GM04503 (cell line): ENCODE results near the gene NALCN.

Source experiments
- DNase-seq: peaks from one replicate; pipeline ENCODE4 v3.0.0-alpha.2; 2012; ENCODE audit warnings: low read depth

The NALCN gene

DNA sequence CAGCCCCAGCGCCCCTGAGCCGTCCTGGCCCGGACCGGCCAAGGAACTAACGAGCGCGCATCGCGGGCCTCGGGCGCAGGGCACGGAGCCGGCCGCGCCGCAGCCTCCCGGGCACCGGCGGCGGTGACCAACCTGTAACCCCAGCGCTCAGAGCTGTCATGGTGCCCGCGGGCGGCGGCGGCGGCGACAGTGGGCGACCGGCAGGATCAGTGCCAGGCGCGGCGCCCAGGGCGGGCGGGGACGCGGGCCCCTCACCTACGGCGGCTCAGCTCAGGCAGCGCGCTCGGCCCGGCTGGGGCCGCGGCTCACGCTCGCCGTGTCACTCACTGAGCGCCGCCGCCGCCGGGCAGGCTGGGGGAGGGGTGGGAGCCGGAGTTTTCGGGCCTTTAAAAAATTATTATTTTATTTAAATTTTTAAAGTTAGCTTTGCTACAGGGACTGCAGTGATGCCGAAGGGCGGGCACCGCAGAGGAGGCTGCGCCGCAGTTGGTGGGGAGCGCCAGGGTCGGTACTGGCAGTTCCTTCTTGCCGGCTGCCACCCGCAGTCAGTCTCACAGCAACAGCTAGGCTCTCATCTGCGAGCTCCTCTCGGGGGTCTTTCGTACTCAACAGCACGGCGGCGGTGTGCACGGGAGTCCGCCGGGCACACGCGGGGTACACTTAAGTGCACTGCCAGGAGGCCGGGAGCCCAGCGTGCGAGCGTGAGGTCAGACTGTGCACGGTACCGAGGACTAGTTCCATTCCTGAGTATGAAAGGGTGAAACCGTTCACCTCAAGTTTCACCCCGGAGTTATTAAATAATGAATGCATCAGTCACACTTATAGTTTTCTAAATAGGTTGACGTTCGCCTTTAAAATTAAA is at the start of gene NALCN:
NALCN (minus strand) TSS at position 328 of the 862 bp plus-strand sequence. CDS start 17,382 bp downstream, outside the sequence.
- no peak for DNase-seq

DNA sequence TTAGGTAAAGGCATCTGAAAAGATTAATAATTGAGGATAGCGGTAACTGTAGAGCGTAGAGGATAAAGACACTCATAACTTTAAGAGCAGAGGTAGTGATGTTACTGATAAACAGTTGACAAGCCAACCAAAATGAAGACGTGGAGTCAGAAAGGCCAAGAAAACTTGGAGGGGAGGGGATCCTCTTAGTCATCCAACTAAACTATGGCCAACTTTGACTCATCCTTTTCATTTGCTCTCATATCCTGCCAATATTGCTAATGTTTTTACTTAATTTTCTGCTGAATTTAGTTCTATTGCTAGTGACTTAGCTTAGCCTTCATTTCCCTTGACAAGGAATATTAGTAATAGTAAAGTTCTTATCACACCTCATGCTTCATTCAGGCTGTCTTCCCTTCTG is 49.6 kb upstream of the NALCN start:
- no peak for DNase-seq

DNA sequence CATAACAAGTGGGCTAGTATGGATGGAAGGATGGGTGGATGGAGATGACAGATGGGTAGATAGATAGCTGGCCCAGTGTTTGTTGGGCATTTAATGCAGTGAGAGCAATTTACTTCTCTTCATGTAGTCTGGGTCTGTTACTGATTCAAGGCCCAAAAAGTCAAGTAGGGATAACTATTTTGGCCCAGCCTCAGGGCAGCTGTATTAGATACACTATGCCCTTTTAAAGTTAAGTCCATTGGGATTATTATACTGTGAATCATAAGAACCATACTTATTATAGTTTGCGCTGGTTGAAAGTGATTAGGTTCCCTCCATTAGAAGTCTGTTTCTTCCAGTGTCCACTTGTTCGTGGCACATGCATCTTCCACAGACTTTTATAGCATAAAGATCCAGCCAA is 40.9 kb upstream of the NALCN start:
- no peak for DNase-seq

DNA sequence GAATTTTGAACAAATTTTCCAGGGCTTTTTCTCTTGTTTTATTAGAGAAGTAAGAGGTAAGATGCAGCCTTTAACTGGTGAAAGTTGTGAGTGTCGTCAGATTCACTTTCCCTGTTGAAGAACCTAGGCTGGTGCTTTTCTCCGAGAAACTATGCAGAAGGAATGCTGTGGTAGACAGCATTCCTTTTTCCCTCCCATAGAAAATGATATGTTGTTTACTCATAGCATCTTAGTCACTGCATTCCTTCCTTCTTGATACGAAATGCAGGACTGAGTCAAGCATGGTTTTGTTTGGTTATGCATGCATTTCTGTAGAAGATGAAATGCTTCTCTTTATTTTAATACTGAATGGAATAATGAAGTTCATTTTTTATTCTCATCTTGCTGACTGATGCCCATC is 39.6 kb upstream of the NALCN start:
- DNase-seq = peak; percentile 88

- no peak for DNase-seq
Measured at GRCh38 chr13:101454767-101455166, 38.5 kb upstream of the NALCN start.

- no peak for DNase-seq
Measured at GRCh38 chr13:101453784-101454201, 37.5 kb upstream of the NALCN start.

DNA sequence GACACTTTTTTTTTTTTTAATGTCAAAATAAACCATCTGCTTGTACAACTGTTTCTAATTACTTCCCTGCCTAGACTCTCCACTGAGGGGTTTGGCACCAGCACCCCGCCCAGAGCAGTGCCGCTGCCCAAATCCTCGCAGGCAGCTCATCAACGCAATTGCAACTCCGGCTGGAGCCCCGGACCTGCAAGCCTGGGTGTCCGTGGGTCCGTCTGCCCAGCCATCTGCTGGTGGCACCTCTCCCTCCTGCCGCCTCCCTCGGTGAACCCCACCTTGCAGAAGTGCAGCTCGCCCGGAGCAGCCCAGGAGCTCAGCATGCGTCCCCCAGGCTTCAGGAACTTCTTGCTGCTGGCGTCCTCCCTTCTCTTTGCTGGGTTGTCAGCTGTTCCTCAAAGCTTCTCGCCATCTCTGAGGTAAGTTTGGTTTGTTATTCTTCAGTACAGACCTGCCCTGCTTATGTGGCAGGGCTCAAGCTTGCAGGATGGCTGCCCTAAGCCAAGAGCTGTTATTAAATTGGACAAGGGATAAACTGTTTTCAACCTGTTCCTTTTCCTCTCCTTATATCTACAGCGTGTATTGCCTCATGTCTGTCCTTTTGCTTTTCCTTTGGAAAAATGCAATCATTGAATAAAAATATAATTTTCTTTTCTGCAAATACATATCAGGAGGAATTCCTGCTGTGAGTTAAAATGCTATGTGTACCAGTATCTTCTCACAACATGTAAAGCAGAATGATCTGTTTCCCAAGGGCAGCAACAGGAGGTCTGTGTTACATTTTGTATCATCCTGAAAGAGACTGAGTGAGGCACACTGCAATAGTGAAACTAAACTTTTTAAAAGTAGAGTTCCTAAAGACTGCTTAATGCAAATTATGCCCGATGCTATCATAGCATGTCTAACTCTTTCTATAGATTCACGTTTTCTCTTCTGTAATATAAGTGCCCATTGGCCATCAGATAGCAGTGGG is 36.5 kb upstream of the NALCN start, which contains the start of gene ITGBL1:
ITGBL1 (plus strand) TSS at position 157 of the 967 bp plus-strand sequence; CDS start at position 316, 159 bp downstream.
- no peak for DNase-seq

DNA sequence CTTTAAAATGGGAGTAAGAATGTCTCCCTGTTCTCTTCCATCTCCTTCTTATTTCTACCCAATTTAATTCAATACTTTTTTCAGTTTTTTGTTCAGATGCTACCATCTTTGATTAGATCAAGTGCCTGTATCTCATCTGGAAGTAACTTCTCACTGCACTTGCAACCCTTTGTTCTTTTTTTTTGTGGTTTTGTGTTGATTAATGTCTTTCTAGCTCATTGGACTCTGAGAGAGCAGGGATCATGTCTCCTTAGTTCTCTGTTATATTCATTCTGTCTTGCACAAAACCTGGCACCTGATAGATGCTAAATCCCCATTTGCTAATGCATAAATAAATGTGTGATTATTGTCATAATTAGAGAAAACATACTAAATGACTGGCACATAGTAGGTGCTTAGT is 35.3 kb upstream of the NALCN start:
- no peak for DNase-seq

- no peak for DNase-seq
Measured at GRCh38 chr13:101450749-101451130, 34.4 kb upstream of the NALCN start.

GRCh38 chr13:101449790-101450748 is 33.8 kb upstream of the NALCN start:
- DNase-seq = peak; percentile 81

DNA sequence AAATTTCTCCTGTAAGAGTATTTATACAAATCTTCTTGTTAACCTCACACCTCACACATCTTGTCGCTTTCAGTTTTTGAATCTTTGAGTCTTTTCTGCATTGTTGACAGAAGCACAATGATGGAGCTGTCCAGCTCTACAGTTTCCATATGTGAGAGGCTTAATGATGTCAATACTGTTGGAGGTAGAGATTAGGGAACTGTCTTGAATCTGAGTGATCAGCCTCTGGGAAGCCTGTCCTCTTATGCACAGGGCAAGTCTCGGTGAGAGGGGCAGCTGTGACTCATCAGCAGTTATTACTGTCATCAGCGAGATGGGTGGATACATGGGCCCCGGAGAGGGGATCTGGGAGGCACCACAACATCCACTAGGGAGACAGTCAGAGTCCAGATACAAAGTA is 31.5 kb upstream of the NALCN start:
- DNase-seq = no peak

- DNase-seq = no peak
Measured at GRCh38 chr13:101434486-101434885, 18.2 kb upstream of the NALCN start.

DNA sequence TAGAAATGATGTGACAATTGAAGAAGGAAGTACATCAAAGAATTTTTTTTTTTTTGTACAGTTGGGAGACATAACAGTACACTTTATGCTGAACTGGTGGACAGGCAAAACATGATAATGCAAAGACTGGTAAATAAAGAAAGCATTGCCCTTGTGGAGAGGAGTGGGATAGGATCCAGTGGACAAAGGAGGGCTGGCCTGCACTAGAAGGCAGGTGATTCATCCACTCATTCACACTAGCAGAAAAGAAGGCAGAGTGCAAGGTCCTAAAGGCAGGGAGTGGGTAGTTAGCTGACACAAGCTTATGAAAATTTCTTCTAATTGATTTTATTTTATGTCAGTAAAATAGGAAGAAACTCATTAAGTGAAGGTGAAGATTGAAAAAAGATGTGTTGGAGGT is 17.6 kb upstream of the NALCN start:
- no peak for DNase-seq

GRCh38 chr13:101429733-101430132 is 13.4 kb upstream of the NALCN start:
- no peak for DNase-seq

GRCh38 chr13:101425623-101426022 is 9.3 kb upstream of the NALCN start:
- DNase-seq = no peak

- no peak for DNase-seq
Measured at GRCh38 chr13:101425156-101425471, 8.8 kb upstream of the NALCN start.

GRCh38 chr13:101424381-101425155 is 8.3 kb upstream of the NALCN start:
- no peak for DNase-seq

GRCh38 chr13:101423872-101424271 is 7.6 kb upstream of the NALCN start:
- DNase-seq = no peak

- no peak for DNase-seq
Measured at GRCh38 chr13:101417501-101417900, 1.2 kb upstream of the NALCN start.

- no peak for DNase-seq
Measured at GRCh38 chr13:101417043-101417406, 717 bp upstream of the NALCN start.
